GF-D8 (cell line): ENCODE results near the gene DNAJC17.

ENCODE experiments used
- DNase-seq: peaks from one replicate; lab custom pipeline; 2025; lab: John Stamatoyannopoulos, UW

Gene DNAJC17, protein sequence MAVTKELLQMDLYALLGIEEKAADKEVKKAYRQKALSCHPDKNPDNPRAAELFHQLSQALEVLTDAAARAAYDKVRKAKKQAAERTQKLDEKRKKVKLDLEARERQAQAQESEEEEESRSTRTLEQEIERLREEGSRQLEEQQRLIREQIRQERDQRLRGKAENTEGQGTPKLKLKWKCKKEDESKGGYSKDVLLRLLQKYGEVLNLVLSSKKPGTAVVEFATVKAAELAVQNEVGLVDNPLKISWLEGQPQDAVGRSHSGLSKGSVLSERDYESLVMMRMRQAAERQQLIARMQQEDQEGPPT

DNA sequence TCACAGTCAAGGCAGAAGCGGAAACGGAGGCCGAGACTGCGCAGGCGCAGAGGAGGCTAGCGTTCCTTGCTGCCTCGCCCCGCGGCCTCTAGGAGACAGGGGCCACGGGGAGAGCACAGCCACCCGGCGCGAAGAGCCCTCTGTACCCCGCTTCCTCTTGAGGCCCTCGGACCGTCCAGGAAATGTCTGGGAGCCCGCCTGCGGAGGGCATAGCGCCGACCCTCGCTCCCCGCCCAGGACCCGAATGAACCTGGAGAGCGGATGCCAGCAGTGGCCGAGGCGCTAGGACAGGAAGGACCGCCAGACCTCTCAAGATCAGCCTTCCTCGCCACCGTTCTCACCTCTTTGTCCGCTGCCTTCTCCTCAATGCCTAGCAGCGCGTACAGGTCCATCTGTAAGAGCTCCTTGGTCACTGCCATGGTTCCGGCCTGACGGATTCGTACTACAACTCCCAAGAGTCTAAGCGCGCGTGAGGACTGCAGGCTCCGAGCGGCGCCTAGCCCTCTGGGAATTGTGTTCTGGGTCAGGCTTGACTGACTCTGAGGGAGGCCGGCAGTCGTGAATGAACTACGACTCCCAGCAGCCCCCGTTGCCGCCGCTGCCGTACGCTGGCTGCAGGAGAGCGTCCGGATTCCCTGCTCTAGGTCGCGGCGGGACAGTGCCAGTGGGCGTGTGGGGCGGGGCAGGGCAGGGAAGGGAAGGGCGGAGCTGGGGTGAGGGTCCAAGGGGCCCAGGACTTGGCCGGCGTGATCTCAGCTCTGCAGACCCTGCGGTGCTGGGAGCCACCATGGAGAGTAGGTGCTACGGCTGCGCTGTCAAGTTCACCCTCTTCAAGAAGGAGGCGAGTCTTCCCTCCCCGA is at the start of gene DNAJC17, which contains the start of gene ZFYVE19:
DNAJC17 (minus strand) TSS at position 446 of the 860 bp plus-strand sequence; CDS start at position 419, 27 bp downstream.
ZFYVE19 (plus strand) TSS at position 62 of the 860 bp plus-strand sequence; CDS start at position 563, 501 bp downstream.
- DNase-seq = peak; percentile 76

- no peak for DNase-seq
These were observed 49.5 kb upstream of the DNAJC17 start for GRCh38 chr15:40856746-40857145.

DNA sequence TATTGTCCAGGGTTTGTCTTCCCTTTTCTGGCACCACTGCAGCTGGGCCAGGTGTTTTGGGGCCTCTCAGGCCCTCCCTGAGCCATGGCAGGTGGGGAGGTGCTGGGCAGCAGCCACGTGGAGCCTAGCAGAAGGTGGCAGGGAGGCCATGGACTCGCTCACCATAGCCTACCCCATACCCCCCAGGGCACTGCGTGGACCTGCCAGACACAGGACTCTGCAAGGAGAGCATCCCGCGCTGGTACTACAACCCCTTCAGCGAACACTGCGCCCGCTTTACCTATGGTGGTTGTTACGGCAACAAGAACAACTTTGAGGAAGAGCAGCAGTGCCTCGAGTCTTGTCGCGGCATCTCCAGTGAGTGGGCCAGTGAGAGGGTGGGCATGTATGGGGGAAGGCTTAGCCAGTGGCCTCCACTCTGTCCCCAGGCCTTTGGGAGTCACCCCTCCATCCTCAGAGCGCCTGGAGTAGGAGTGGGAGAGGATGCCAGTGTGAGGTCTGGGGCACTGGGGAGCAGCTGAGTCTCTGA is 48.5 kb upstream of the DNAJC17 start:
- DNase-seq = no peak

DNA sequence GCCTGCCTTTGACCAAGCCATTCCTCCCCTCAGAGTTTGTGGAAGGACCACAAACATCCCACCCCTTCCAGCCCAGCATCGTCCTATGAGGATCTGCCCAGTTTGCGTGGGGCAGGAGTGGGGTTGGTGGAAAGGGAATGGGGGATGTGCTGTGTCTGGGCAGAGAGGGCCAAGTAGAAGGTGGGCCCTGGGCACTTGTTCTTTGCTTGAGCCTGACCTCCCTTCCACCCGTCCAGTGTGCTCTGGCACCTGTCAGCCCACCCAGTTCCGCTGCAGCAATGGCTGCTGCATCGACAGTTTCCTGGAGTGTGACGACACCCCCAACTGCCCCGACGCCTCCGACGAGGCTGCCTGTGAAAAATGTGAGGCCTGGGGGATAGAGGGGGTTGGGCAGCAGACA is 46.9 kb upstream of the DNAJC17 start:
- DNase-seq = no peak

DNA sequence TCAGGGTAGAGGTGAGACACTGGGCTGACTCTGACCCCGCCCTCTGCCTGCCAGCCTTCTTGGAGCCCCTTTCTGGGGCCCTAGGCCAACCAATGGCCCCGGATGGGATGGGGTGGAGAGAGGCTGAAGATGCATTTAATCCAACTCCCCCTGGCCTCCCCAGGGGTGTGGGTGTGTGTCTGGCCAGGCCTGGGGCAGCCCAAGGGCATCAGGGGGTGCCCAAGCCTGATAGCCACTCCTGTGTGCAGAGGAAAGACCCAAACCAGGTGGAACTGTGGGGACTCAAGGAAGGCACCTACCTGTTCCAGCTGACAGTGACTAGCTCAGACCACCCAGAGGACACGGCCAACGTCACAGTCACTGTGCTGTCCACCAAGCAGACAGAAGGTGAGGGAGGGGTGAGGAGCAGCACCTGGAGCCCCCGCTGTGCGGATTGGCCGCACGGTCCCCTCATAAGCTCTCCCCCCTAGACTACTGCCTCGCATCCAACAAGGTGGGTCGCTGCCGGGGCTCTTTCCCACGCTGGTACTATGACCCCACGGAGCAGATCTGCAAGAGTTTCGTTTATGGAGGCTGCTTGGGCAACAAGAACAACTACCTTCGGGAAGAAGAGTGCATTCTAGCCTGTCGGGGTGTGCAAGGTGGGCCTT is 46.1 kb upstream of the DNAJC17 start:
- no peak for DNase-seq

DNA sequence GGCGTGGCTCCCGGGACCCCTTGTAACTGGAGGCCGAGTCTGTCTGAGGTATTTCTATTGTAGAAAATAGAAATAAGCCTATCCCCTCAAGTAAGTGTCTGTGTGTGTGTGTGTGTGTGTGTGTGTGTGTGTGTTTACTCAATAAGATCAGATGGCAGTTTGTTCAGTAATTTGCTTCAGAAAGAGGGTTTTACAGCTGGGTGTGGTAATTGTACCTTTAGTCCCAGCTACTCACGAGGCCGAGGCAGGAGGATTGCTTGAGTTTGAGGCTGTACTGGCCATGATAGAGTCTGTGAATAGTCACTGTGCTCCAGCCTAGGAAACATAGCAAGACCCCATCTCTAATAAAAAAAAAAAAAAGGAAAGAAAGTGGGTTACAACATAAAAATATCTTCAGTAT is 45.3 kb upstream of the DNAJC17 start:
- DNase-seq = no peak

- DNase-seq = no peak
These were observed 43.4 kb upstream of the DNAJC17 start for GRCh38 chr15:40850576-40851112.

DNA sequence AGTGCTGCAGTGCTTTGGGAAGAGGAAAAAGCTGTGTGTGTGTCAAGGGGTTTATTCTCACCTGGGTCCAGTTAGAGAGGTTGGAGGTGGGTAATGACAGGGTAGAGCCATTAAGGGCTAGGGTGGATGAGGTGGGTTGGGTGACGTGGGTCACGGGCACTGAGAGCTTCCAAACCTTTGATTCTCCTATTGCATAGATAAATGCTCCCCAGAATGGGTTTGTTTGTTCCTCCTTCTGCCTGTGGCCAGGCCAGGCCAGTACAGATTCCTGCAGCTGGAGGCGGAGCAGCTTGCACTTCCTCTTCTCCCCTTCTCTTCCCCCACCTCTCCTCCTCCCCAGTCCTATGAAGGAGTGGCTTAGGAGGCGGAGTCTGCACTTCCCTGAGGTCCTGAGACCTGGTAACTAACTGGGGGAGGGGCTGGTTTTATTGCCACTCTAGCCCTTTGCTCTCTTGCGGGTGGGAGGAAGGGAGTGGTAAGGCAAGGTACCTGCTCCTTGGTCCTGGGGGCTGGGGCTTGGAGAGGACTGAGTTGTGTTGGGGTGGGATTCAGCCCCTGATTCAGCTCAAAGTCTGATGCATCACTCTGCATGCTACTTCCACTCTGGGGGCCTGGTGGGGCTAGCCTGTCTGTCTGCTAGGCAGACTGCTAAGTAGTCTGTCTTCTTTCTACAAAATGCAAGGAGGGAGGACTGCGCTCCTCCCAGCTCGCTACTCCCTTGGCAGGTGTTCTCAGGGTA is 40.1 kb upstream of the DNAJC17 start:
- peak; percentile 71 for DNase-seq

DNA sequence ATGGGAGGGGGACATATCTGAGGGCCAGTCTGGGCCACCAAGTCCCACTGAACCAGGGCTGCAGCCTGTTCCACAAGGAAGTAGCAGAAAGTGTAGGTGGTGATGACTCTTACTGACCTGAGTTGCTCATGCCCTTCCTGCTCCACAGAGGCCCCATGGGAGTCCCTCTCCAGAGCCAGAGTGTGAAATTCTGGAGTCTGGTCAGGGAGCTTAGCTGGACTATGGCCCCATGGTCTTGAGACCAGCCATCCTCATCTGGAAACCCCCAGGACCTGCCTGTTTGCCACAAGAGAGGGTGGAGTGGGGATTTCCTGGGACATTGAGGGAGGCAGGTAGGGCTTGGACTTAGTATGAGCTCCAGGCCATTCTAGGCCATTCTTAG is 39.6 kb upstream of the DNAJC17 start:
- DNase-seq = no peak

GRCh38 chr15:40845511-40846284 is 38.4 kb upstream of the DNAJC17 start:
- no peak for DNase-seq

DNA sequence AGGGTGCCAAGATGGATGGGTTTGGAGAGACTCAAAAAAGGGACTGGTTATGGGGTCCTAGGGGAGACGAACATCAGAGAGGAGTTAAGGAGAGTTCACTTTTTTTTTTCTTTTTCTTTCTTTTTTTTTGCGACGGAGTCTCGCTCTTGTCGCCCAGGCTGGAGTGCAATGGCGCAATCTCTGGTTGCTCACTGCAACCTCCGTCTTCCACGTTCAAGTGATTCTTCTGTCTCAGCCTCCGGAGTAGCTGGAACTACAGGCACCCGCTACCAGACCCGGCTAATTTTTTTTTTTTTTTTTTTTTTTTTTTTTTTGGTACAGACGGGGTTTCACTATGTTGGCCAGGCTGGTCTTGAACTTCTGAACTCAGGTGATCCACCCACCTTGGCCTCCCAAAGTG is 37.8 kb upstream of the DNAJC17 start:
- DNase-seq = no peak

GRCh38 chr15:40844696-40845030 is 37.4 kb upstream of the DNAJC17 start:
- no peak for DNase-seq

DNA sequence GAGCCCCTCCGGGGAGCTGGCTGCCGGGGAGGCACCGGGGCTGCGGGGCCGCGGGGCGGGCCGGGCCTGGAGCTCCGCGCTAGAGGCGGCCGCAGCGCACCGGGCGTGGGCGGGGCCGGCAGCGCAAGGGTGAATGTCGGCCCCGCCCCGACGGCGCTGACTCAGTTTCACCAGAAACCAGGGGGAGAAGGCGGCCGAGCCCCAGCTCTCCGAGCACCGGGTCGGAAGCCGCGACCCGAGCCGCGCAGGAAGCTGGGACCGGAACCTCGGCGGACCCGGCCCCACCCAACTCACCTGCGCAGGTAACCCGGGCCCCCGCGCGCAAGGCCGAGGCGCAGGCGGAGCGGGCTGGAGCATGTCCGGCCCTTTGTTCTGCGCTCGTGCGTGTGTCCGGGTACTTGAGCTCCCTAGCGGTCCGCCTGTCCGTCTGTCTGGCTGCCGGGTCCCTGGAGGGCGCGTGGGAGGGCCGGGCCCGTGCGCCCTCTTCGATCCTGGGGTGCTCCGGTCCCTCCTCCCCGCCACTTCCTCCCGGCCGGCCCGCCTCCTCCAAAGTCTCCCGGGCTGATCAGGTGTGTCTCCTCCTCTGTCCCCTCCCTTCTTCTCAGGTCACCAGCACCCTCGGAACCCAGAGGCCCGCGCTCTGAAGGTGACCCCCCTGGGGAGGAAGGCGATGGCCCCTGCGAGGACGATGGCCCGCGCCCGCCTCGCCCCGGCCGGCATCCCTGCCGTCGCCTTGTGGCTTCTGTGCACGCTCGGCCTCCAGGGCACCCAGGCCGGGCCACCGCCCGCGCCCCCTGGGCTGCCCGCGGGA is 36.8 kb upstream of the DNAJC17 start, which contains the start of gene SPINT1:
SPINT1 (plus strand) TSS at position 164 of the 811 bp plus-strand sequence; CDS start at position 671, 507 bp downstream.
- no peak for DNase-seq

GRCh38 chr15:40843261-40843884 is 36.1 kb upstream of the DNAJC17 start:
- no peak for DNase-seq

DNA sequence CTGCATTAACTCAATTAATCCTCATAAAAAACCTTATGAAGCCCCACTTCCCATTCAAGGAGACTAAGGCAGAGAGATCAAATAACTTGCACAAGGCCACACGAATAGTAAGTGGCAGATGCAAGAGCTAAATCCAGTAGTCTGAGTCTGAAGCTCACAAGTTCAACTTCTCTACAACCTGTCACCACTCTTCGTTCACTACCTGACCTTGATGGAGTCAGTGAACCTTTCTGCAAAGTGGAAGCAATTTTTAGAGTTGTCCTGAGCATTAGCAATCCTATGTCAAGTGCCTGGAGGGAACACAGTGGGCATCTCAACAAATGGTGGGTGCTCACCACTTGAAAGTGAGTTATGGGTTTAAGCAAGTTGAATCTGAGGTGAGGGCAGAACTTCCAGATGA is 34.5 kb upstream of the DNAJC17 start:
- DNase-seq = no peak

GRCh38 chr15:40838756-40839155 is 31.5 kb upstream of the DNAJC17 start:
- DNase-seq = no peak

DNA sequence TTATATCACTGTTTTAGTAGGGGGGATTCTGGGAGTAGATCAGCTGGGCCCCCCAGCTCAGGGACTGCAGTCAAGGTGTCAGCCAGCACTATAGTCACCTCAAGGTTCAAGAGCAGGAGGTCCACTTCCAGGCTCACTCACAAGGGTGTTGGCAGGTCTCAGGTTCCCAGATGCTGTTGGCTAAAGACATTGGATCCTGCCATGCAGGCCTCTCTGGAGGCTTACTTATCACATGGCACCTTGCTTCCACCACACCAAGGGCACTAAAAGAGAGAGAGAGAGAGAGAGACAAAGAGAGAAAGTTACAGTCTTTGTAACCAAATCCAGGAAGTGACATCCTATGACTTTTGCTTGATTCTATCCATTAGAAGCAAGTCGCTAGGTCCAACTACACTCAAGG is 28.7 kb upstream of the DNAJC17 start:
- DNase-seq = no peak

DNA sequence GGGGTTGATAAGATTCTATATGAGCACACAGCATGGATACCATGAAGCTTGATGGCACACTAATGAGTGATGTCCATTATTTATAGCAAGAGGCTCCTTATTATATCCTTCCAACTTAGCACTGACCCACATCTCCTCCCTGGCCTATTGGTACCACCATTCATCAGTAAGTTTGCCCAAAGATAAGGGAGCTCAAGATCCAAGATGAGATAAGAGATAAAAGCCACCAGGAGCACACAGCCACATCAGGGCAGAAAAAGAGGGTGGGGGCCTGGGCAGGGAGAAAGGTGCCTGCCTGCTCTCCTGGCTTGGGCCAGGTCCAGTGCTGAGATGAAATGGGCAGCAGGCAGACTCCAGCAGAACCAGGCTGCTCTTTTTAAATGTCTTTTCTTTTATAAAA is 25.6 kb upstream of the DNAJC17 start:
- no peak for DNase-seq

DNA sequence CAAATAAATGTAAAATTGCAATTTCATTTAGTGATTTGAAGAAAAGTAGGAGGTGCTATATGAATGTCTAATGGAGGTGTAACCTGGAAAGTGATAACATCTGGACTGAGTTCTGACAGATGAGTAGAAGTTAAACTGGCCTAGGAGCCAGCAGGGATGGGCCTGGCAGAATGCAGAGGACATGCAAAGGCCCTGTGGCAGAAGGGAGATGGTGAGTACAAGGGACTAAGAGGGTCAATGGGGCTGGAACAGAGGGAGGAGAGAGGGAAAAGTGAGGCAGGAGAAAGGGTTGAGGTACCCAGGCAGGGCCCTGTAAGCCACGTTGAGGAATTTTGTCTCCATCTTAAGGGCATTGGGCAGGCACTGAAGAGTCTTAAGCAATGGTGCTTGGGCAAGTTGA is 24.6 kb upstream of the DNAJC17 start:
- no peak for DNase-seq
